ENCODE results near the gene JAZF1. TPM values are rescaled to one million over a fixed set of nuclear protein-coding genes. Genes with fewer than 3 reads are reported as not detected.
A peak's percentile ranks its signal among the peaks of the same experiment; 100 is the strongest.

The JAZF1 gene
- total RNA-seq, 2 donors from 2014 or later = 4.0 to 4.9 TPM

DNA sequence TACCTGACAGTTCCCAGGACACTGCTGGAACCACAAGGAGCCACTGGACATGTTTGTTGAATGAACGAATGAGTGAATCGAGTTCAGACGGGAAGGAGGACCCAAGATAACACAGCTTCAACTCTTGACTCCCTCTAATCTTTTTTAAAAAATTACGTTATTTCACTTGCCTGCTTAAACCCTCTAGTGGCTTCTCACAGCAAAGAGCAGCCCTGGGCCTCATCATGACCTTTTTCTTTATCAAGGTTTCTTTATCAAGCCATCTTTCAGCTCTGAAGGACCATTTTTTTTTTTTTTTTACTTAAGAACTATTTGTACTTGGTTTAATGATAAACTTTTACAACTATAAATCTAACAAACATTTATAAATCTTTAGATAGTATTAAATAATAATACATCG lies 330.1 kb downstream of the JAZF1 start:
- H3K4me1 ChIP-seq = peaks cover 5% of the 10 kb centered on the region
- 68 to 75% methylated on average over 5 of the region's 5 CpGs for WGBS, 2 donors
- ATAC-seq (no peak), DNase-seq (no peak)
- no peaks in the 10 kb centered on the region for H3K36me3 ChIP-seq (replicated peaks in 1 of 2; ENCODE audit: insufficient read depth in 1 of 2, low read depth in 2 of 2)
- intact Hi-C loops (cut with DNase I) = no loop called here
- H3K27ac ChIP-seq = no peak overlapping the region
- H3K27me3 ChIP-seq = no peaks in the 10 kb centered on the region
- no peak for TF ChIP-seq CTCF (IDR thresholded peaks at IDR 0.05)
- H3K4me3 ChIP-seq = no peak overlapping the region
- no peaks in the 10 kb centered on the region for H3K9me3 ChIP-seq

- intact Hi-C loops (cut with DNase I) = no loop called here
- Histone ChIP-seq H3K4me1 (peaks cover 15% of the 10 kb centered on the region), H3K27me3 (no peaks in the 10 kb centered on the region), H3K9me3 (no peaks in the 10 kb centered on the region), H3K4me3 (no peak overlapping the region), H3K36me3 (replicated peaks in 1 of 2; ENCODE audit: insufficient read depth in 1 of 2, low read depth in 2 of 2) (no peaks in the 10 kb centered on the region), H3K27ac (no peak overlapping the region)
- TF ChIP-seq POLR2A (IDR thresholded peaks at IDR 0.05) (no peak), CTCF (IDR thresholded peaks at IDR 0.05) (no peak)
- ATAC-seq = no peak
- no peak for DNase-seq
- 93 to 97% methylated on average over 3 of the region's 3 CpGs for WGBS, 2 donors
Measured at GRCh38 chr7:27846388-27846787, 334.2 kb downstream of the JAZF1 start.

GRCh38 chr7:27843584-27844305 lies 336.9 kb downstream of the JAZF1 start:
- H3K27ac ChIP-seq = no peak overlapping the region
- H3K9me3 ChIP-seq = no peaks in the 10 kb centered on the region
- H3K4me1 ChIP-seq = peaks cover 11% of the 10 kb centered on the region
- ATAC-seq = no peak
- TF ChIP-seq POLR2A (IDR thresholded peaks at IDR 0.05) (no peak), CTCF (IDR thresholded peaks at IDR 0.05) (no peak)
- 95 to 96% methylated on average over 15 of the region's 15 CpGs for WGBS, 2 donors
- no peaks in the 10 kb centered on the region for H3K27me3 ChIP-seq
- no peaks in the 10 kb centered on the region for H3K36me3 ChIP-seq (replicated peaks in 1 of 2; ENCODE audit: insufficient read depth in 1 of 2, low read depth in 2 of 2)
- intact Hi-C loops (cut with DNase I) = no loop called here
- no peak overlapping the region for H3K4me3 ChIP-seq
- DNase-seq = no peak

DNA sequence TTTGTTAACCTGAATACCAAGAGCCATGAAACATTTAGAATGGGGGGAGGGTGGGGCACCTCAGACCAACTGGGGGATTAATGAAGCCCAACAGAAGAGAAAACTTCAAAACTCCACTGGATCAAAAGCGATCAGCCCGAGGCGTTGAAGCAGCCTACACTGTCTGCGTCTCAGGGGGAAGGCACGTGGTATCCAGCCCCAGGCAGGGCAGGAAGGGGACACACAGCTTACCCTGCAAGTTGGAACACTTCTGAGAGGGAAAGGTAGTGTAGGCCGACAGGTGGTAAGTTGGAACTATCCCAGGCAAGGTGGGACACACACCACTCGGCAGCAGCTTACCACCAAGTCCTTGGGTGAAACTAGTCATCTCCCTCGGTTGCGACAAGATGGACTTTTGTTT lies 337.7 kb downstream of the JAZF1 start:
- intact Hi-C loops (cut with DNase I) = no loop called here
- DNase-seq = peak in 3 of 4 donors; percentile 41 to 67 (median 56)
- H3K9me3 ChIP-seq = no peaks in the 10 kb centered on the region

More for the DNA sequence above, 337.7 kb downstream of the JAZF1 start:
- Histone ChIP-seq H3K4me1 (peaks cover 11% of the 10 kb centered on the region), H3K27me3 (no peaks in the 10 kb centered on the region), H3K36me3 (replicated peaks in 1 of 2; ENCODE audit: insufficient read depth in 1 of 2, low read depth in 2 of 2) (no peaks in the 10 kb centered on the region), H3K27ac (peak overlapping the region in 1 of 4 donors; percentile 14), H3K4me3 (no peak overlapping the region)
- no peak for TF ChIP-seq CTCF (IDR thresholded peaks at IDR 0.05)
- TF ChIP-seq POLR2A (IDR thresholded peaks at IDR 0.05) = no peak
- WGBS, 2 donors = 42 to 49% methylated on average over 9 of the region's 9 CpGs
- ATAC-seq = peak; percentile 38
